NCI-H345 treated with DMSO at 0.1 percent for 48 hours (cell line): Measurements from ENCODE around the gene GTF3C1.
"Not testable (repeated sequence)": the region's sequence is repeated elsewhere in the genome, so short reads cannot be mapped to it uniquely, and the experiment has no call there.

ENCODE experiments used
- DNase-seq: peaks from one replicate; lab custom pipeline; 2025; ENCODE audit not compliant: unreplicated experiment; lab: John Stamatoyannopoulos, UW

The GTF3C1 gene

GRCh38 chr16:27448532-27449433 is 100.9 kb downstream of the GTF3C1 start:
- DNase-seq = no peak

- no peak for DNase-seq
Observed at GRCh38 chr16:27447301-27447700, 102.4 kb downstream of the GTF3C1 start.

- DNase-seq = no peak
Observed at GRCh38 chr16:27446721-27447120, 103.0 kb downstream of the GTF3C1 start.

GRCh38 chr16:27445502-27446175 is 104.1 kb downstream of the GTF3C1 start:
- DNase-seq = no peak

- no peak for DNase-seq
Observed at GRCh38 chr16:27444470-27444869, 105.2 kb downstream of the GTF3C1 start.

GRCh38 chr16:27444015-27444414 is 105.7 kb downstream of the GTF3C1 start:
- DNase-seq = no peak

GRCh38 chr16:27441998-27442397 is 107.7 kb downstream of the GTF3C1 start:
- no peak for DNase-seq

- no peak for DNase-seq
Observed at GRCh38 chr16:27441276-27441675, 108.4 kb downstream of the GTF3C1 start.

GRCh38 chr16:27439271-27440018 is 110.3 kb downstream of the GTF3C1 start:
- no peak for DNase-seq

GRCh38 chr16:27437946-27438345 is 111.8 kb downstream of the GTF3C1 start:
- DNase-seq = no peak

GRCh38 chr16:27436921-27437650 is 112.6 kb downstream of the GTF3C1 start:
- no peak for DNase-seq

- DNase-seq = no peak
Observed at GRCh38 chr16:27436065-27436464, 113.6 kb downstream of the GTF3C1 start.

GRCh38 chr16:27435146-27435545 is 114.6 kb downstream of the GTF3C1 start:
- not testable (repeated sequence) for DNase-seq

- DNase-seq = no peak
Observed at GRCh38 chr16:27434141-27435051, 115.3 kb downstream of the GTF3C1 start.

- no peak for DNase-seq
Observed at GRCh38 chr16:27433636-27434035, 116.1 kb downstream of the GTF3C1 start.

- not testable (repeated sequence) for DNase-seq
Observed at GRCh38 chr16:27433191-27433590, 116.5 kb downstream of the GTF3C1 start.

GRCh38 chr16:27432558-27432957 is 117.2 kb downstream of the GTF3C1 start:
- no peak for DNase-seq

GRCh38 chr16:27431773-27432532 is 117.8 kb downstream of the GTF3C1 start:
- DNase-seq = no peak

- no peak for DNase-seq
Observed at GRCh38 chr16:27430923-27431484, 118.7 kb downstream of the GTF3C1 start.
